D341Med (cell line): ENCODE data around the gene HBP1.
"Not testable (repeated sequence)": the region's sequence is repeated elsewhere in the genome, so short reads cannot be mapped to it uniquely, and the experiment has no call there.

ENCODE experiments used
- DNase-seq: peaks from one replicate; pipeline ENCODE4 v3.0.0; 2012; ENCODE audit warnings: low spot score

The HBP1 gene

DNA sequence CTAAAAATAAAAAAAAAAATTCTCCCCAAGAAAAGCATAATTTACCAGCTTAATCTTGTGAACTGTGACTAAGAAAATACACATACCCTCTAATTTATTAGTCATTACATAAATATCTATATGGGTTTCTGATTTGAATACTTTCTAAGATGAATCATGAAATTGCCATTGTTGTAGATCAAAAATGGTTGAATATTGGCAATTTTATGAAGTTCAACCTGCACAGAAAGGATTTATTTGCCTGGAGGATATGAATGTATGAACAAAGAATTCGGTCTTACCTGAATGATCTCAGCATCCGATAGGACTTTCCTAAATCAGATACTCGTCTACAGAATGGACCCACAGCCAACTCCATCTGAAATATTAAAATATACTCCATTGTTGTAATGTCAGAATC is 61.5 kb downstream of the HBP1 start:
- DNase-seq, result no peak

DNA sequence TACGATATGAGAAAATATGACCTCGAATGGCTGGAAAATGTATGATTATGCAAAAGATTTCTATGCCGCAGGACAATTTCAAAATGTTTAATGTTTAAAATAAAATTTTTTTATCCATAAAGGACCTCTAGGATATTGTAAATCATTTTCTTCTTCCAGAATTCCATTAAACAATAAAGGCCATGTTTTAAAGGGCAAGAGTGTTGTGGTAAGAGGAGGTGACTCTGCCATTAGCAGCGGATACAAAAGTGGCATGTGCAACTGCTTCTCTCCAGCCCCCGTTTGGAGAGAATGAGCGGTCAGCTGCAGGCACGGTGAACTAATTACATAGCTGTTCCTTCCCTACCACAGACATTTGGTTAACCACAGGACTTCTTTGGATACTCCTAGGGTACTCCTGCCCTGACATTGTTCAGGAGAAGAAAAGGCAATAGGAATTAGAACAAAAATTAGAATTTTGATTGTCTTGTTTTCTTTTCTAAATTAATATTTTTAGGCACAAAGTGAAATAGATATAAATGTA is 63.8 kb downstream of the HBP1 start:
- no peak for DNase-seq

DNA sequence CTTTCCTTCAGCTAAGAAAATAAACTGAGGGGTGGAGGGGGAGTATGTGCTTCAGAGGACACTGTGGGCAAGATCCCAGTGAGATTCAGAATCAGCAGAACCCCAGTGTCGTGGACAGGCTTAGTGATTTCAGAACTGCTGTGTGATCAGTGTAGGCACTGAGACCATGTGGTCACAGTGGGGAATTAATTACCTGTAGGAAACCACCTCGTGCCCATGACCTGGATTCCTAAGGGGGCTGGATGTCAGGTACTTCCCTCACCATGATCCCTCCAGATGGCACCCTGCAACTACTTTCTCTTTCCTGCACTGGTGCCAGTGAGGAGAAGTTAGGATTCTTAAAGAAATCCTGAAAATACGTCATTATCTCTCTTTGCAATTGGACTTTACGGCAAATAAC is 64.4 kb downstream of the HBP1 start:
- no peak for DNase-seq

DNA sequence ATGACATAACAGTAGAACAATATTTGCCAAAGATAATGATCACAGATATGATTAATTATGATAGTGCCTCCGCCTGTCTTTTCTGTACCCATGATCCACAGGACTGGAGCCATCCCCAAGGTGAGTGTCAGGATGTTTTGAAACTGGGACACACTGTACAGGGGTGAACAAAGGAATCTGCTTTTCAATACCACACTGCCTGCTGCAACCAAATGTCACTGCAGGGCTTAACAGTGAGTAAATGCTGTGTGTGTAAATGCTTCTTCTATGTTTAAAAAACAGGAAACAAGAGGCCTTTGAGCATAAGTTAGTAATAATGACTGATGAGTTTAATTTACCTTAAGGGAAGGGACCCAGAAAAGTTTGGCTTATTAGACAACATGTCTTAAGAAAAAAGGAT is 65.2 kb downstream of the HBP1 start:
- no peak for DNase-seq

DNA sequence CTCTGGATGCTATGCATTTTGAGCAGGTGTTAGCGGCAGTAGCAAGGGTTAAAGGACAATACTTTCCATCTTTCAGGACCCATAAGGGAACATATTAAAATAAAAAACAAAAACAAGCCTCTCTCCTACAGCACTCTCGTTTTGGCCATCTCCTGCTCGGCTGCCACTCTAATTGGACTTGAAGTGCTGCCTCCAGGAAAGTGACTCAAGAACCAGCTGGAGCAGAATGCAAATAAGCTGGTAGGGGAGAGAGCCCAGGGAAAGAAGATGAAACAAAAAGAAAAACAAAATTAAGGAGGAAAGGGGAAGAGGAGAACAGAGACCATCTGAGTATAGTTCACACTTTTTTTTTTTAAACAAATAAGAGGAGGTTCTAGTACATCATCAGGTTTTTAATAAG is 65.6 kb downstream of the HBP1 start:
- DNase-seq, result no peak

DNA sequence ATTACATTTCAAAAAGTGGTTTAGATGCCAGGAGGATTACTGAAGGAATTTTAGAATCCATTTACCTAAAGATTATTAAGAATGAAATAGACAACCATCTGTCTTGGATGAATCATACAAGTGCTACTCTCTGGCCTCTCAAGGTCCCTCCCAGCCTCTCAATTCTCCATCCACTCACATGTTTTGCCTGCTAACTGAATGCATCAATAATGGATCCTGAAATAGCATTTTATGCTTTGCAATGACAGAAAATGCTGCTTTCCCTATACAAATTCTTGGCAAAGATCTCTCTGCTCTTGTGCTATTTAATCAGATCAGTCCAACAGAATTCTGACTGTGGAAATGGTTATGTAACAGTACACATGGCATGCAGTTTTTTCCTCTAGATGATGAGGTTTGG is 68.1 kb downstream of the HBP1 start:
- DNase-seq, result no peak

DNA sequence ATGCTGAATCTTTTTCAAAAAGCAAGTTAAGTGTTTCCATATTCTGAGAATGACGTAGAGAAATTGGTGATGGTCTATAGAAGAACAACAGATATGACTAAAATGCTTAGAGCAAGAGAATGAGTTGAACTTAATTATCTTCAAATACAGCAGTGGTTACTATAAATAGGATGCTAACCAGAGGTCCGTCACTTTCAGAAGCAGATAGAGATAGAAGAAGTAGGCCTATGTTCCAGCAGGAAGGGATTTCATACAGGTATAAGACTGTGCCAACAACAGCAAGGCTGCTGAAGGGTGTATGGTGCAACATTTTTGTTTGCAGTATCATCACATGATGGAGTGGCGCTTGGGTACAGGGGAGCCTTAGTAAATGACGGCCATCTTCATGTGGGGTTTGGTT is 68.6 kb downstream of the HBP1 start:
- DNase-seq, result no peak

DNA sequence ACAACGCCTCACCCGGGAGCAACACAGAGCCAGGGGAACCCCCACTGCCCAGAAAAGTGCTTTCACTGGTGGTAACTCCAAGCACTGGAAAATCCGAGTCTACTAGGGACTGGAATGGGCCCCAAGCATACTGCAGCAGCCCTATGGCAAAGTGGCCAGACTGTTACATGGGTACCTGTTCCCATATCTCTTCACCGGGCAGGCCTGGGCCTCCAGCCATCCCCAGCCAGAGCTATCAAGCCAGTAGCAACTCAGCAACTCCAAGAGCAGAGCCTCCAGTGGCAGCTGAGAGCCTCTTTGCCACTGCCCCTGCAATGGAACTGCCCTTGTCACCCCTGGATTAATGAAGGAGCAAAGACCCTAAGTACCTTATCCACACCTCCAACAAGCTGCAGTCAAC is 73.5 kb downstream of the HBP1 start:
- no peak for DNase-seq

DNA sequence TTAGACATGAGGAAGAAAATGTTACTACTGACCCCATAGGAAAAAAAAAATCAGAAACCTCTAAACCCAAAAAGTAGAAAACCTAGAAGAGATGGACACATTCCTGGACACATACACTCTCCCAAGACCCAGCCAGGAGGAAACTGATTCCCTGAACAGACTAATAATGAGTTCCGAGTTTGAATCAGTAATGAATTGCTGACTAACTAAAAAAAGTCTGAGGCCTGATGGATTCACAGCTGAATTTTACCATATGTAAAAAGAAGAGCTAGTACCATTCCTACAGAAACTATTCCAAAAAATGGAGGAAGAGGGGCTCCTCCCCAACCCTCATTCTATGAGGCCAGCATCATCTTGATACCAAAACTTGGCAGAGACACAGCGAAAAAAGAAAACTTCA is 75.8 kb downstream of the HBP1 start:
- no peak for DNase-seq

DNA sequence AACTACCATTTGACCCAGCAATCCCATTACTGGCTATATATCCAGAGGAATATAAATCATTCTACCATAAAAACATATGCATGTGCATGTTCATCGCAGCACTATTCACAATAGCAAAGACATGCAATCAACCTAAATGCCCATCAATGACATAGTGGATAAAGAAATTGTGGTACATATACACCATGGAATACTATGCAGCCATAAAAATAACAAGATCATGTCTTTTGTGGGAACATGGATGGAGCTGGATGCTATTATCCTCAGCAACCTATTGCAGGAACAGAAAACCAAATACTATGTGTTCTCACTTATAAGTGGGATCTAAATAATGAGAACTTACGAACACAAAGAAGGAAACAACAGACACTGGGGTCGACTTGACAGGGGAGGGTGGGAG is 78.0 kb downstream of the HBP1 start:
- not testable (repeated sequence) for DNase-seq

DNA sequence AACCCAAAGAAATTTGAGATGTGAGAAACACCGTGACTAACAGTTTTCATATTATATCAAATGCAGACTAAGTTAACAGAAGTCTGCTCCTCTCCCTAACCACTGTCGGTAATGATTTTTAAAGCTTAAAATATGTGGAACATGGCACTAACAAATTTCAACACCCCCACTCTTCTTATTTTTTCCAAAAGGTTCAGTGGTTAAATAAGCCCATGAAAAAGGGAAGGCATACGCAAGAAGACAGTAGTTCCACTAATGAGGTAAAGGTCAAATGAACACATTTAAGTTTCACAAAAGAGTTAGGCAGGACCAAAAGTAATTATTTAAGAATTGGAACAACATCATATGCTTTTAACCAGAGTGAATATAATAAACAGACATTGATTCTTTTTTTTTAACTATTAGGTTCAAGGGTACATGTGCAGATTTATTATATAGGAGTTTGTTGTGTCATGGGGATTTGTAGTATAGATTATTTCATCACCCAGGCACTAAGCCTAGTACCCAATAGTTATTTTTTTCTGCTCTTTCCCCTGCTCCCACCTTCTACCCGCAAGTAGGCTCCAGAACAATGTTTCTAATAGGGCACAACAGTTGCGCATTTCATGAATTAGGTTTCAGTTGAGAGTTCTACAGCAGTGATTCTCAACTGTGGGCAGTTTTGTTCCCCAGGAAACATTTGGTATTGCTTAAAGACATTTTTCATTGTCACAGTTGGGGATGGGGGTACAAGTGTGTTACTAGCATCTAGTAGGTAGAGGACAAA is 79.9 kb downstream of the HBP1 start:
- no peak for DNase-seq

DNA sequence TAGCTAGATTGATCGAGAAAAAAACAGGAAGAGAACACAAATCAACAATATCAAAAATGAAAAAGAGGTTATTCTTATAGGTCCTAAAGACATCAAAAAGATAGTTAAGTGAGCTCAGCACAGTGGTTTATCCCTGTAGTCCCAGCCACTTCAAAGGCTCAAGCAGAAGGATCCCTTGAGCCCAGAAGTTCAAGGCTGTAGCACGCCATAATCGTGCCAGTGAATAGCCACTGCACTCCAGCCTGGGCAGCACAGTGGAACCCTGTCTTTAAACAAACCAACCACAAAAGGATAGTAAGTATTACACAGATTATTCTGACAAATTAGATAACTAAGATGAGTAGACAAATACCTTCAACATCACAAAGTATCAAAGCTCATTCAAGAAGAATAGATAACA is 83.2 kb downstream of the HBP1 start:
- no peak for DNase-seq
